Measurements from ENCODE around the gene DOCK1. TPM values are rescaled to one million over a fixed set of nuclear protein-coding genes. Genes with fewer than 3 reads are reported as not detected.

DOCK1 gene
- total RNA-seq, 6 experiments from 2014 or later = 50.6 to 59.9 (median 54.7) TPM

DNA sequence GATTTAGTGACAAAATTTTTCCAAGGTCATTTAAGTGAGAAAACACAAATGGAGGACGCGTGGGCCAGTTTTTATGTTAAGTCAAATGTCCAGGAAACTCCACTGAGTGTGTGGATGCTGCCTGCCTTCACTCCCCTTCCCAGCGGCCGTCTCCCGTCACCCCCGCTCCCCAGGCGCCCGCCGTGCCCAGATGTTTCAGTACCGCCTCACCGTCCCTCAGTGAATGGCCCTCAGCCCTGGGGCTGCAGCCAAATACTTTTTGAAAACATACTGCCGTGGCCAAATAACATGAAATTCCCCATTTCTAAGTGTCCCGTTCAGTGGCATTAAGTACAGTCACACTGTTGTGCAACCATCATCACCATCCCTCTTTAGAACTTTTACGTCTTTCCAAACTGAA lies 159.2 kb downstream of the DOCK1 start:
- H3K27me3 Mint-ChIP-seq (ENCODE audit: insufficient read depth) = peaks cover 10% of the 10 kb centered on the region
- no peak for DNase-seq
- no peak overlapping the region for H3K4me3 Mint-ChIP-seq
- H3K27ac Mint-ChIP-seq = peak overlapping the region; percentile 34; the same call in 1 of the 2 replicates
- no peaks in the 10 kb centered on the region for H3K4me1 Mint-ChIP-seq (ENCODE audit: low read depth)
- TF ChIP-seq, protein P1, sequence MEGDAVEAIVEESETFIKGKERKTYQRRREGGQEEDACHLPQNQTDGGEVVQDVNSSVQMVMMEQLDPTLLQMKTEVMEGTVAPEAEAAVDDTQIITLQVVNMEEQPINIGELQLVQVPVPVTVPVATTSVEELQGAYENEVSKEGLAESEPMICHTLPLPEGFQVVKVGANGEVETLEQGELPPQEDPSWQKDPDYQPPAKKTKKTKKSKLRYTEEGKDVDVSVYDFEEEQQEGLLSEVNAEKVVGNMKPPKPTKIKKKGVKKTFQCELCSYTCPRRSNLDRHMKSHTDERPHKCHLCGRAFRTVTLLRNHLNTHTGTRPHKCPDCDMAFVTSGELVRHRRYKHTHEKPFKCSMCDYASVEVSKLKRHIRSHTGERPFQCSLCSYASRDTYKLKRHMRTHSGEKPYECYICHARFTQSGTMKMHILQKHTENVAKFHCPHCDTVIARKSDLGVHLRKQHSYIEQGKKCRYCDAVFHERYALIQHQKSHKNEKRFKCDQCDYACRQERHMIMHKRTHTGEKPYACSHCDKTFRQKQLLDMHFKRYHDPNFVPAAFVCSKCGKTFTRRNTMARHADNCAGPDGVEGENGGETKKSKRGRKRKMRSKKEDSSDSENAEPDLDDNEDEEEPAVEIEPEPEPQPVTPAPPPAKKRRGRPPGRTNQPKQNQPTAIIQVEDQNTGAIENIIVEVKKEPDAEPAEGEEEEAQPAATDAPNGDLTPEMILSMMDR (IDR thresholded peaks at IDR 0.05) = no peak
- H3K36me3 Mint-ChIP-seq (ENCODE audit: low read depth) = peaks cover 71% of the 10 kb centered on the region
- H3K9me3 Mint-ChIP-seq = peaks cover 5% of the 10 kb centered on the region

DNA sequence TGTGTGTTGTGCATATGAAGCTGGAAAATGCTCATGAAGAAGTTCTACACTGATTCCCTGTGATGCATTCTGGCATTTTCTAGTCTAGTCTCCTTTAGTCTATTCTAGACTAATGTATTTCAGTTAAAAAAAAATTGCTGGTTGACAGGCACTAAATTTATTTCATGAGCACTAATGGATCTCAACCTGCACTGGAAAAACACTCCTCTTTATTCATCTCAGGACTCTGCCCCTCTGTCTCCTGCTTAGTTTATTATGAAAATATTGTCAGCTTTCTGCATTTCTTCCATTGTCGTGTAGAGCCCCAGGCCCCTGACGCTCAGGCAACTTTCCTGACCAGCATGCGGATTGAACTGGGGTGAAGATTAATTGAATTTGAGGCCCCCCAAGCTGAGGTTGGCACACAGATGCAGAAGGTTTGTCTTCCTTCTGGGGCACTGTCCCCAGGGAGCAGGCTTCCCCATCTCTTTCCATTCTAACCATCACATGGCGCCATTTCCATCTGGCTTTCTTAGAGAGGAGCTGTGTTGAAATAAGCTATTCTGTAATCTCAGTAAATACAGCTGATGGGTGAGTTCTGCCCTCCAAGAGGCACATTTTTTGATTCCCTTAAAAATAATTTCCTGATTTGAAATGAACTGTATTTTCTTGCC lies 162.4 kb downstream of the DOCK1 start:
- no peaks in the 10 kb centered on the region for H3K9me3 Mint-ChIP-seq
- H3K4me1 Mint-ChIP-seq (ENCODE audit: low read depth) = no peaks in the 10 kb centered on the region
- H3K27me3 Mint-ChIP-seq (ENCODE audit: insufficient read depth) = peaks cover 11% of the 10 kb centered on the region
- TF ChIP-seq, protein P1 (IDR thresholded peaks at IDR 0.05) = no peak
- H3K36me3 Mint-ChIP-seq (ENCODE audit: low read depth) = peaks cover 70% of the 10 kb centered on the region
- no peak overlapping the region for H3K4me3 Mint-ChIP-seq
- no peak overlapping the region for H3K27ac Mint-ChIP-seq
- no peak for DNase-seq

DNA sequence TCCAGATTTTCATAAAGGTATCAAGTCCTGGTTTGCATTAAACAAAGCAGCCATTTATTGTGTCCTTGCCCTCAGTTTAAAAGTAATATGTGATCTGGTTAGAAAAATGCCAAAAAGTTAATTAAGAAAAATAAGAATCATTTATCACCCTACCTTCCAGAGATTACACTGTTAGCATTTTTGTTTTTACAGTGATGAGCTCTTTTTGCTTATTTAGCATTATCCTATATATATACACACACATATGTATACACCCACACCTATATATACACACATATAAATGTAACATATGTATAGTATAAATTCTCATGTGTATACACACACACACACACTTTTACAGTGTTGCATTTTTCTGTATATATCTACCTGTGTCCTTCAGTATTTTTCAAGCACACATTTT lies 163.3 kb downstream of the DOCK1 start:
- Mint-ChIP-seq H3K27me3 (ENCODE audit: insufficient read depth) (peaks cover 11% of the 10 kb centered on the region), H3K9me3 (no peaks in the 10 kb centered on the region), H3K4me1 (ENCODE audit: low read depth) (no peaks in the 10 kb centered on the region), H3K36me3 (ENCODE audit: low read depth) (peaks cover 63% of the 10 kb centered on the region), H3K4me3 (no peak overlapping the region), H3K27ac (no peak overlapping the region)
- no peak for DNase-seq
- TF ChIP-seq, protein P1 (IDR thresholded peaks at IDR 0.05) = no peak

DNA sequence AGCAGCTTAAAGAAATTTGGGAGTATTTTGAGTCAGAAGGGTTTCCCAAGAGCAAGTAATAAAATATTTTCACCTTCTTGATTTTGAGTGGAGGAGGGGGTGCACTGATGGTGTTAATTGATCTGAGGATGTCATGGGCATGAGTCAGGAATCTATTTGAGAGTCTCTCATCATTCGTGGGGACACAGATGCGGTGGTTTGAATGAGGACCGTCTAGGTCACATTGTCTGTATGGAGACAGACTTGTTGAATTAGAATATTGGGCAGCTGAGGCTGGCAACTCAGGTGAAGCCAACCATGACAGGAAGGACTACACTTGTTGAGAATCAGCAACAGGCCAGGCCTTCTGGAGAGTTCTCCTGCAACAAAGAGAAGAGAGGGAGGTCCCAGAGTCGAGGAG lies 164.2 kb downstream of the DOCK1 start:
- Mint-ChIP-seq H3K4me3 (no peak overlapping the region), H3K27ac (no peak overlapping the region; the same call in none of the 2 replicates), H3K9me3 (no peaks in the 10 kb centered on the region), H3K27me3 (ENCODE audit: insufficient read depth) (peaks cover 11% of the 10 kb centered on the region), H3K4me1 (ENCODE audit: low read depth) (no peaks in the 10 kb centered on the region), H3K36me3 (ENCODE audit: low read depth) (peaks cover 62% of the 10 kb centered on the region)
- TF ChIP-seq, protein P1 (IDR thresholded peaks at IDR 0.05) = no peak
- DNase-seq = no peak

DNA sequence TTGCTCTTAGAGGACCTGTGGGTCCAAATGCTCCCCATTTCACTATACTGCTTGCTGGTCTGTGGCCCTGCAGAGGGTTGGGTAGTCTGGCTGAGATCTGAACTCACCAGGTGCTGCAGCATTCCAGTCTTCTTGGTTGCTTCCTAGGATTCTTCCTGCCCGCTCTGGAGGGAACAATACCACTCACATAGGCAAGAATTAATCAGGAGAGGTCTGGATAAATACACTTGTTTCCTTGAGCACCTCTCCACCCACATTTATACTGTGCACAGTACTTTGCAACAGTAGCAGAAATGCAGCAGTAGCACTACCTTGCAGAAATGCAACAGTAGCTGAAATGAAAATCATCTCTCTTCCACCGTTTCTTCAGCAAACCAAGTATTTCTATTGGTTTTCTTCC lies 165.9 kb downstream of the DOCK1 start:
- Mint-ChIP-seq H3K4me3 (no peak overlapping the region), H3K27me3 (ENCODE audit: insufficient read depth) (peaks cover 4% of the 10 kb centered on the region), H3K27ac (no peak overlapping the region), H3K9me3 (no peaks in the 10 kb centered on the region), H3K36me3 (ENCODE audit: low read depth) (peaks cover 60% of the 10 kb centered on the region), H3K4me1 (ENCODE audit: low read depth) (no peaks in the 10 kb centered on the region)
- no peak for DNase-seq
- TF ChIP-seq, protein P1 (IDR thresholded peaks at IDR 0.05) = no peak

Measured in HFFc6 (cell line).